ENCODE data around the gene AK3. TPM values are rescaled to one million over a fixed set of nuclear protein-coding genes. Genes with fewer than 3 reads are reported as not detected.

The AK3 gene
- total and polyA plus RNA-seq, 4 donors: 39.4 to 56.1 (median 51.7) TPM

GRCh38 chr9:4741365-4742089 lies 525 bp upstream of the AK3 start:
- no peaks in the 10 kb centered on the region for H3K36me3 ChIP-seq (ENCODE audit: control insufficient read depth in 1 of 2, insufficient read depth in 2 of 2, low read length in 1 of 2)
- 1 to 2% methylated on average over 39 to 54 of the region's 54 CpGs for WGBS, 2 donors
- intact Hi-C loops (cut with DNase I): loop anchor here in 1 of 2 donors (10.0 kb wide), 2 partner anchors 67 to 137 kb away; partner anchors contain the start of gene CDC37L1
- no peaks in the 10 kb centered on the region for H3K27me3 ChIP-seq (ENCODE audit: control insufficient read depth in 1 of 2, insufficient read depth in 2 of 2, low read length in 1 of 2)
- H3K27ac ChIP-seq (ENCODE audit: low read depth in 1 of 2, low read length in 2 of 2): peak overlapping the region; percentile 24 to 73
- peak overlapping the region; percentile 45 to 60 for H3K4me3 ChIP-seq (ENCODE audit: low read length in 2 of 2)
- no peaks in the 10 kb centered on the region for H3K9me3 ChIP-seq (ENCODE audit: control insufficient read depth, low read length)
- peaks cover 0 to 2% of the 10 kb centered on the region in 2 donors for H3K4me1 ChIP-seq (ENCODE audit: control insufficient read depth in 1 of 2, insufficient read depth in 2 of 2, low read length in 2 of 2)
- DNase-seq: peak; percentile 55 to 80
- peak; percentile 66 for ATAC-seq (ENCODE audit: low FRiP score)

GRCh38 chr9:4740388-4740637 lies 689 bp downstream of the AK3 start:
- WGBS, 2 donors: 0% methylated on average over 4 of the region's 4 CpGs
- Histone ChIP-seq H3K4me3 (ENCODE audit: low read length in 2 of 2) (peak overlapping the region; percentile 45 to 60), H3K36me3 (ENCODE audit: control insufficient read depth in 1 of 2, insufficient read depth in 2 of 2, low read length in 1 of 2) (no peaks in the 10 kb centered on the region), H3K4me1 (ENCODE audit: control insufficient read depth in 1 of 2, insufficient read depth in 2 of 2, low read length in 2 of 2) (peaks cover 0 to 2% of the 10 kb centered on the region in 2 donors), H3K9me3 (ENCODE audit: control insufficient read depth, low read length) (no peaks in the 10 kb centered on the region), H3K27ac (ENCODE audit: low read depth in 1 of 2, low read length in 2 of 2) (peak overlapping the region in 1 of 2 donors; percentile 38), H3K27me3 (ENCODE audit: control insufficient read depth in 1 of 2, insufficient read depth in 2 of 2, low read length in 1 of 2) (no peaks in the 10 kb centered on the region)
- intact Hi-C loops (cut with DNase I): loop anchor here in 1 of 2 donors (10.0 kb wide), 2 partner anchors 66 to 136 kb away; partner anchors contain the start of gene CDC37L1
- ATAC-seq (ENCODE audit: low FRiP score): no peak
- DNase-seq: no peak

- intact Hi-C loops (cut with DNase I): loop anchor here in 1 of 2 donors (10.0 kb wide), 2 partner anchors 65 to 135 kb away; partner anchors contain the start of gene CDC37L1
- no peaks in the 10 kb centered on the region for H3K27me3 ChIP-seq (ENCODE audit: control insufficient read depth in 1 of 2, insufficient read depth in 2 of 2, low read length in 1 of 2)
- no peaks in the 10 kb centered on the region for H3K9me3 ChIP-seq (ENCODE audit: control insufficient read depth, low read length)
- no peaks in the 10 kb centered on the region for H3K36me3 ChIP-seq (ENCODE audit: control insufficient read depth in 1 of 2, insufficient read depth in 2 of 2, low read length in 1 of 2)
- DNase-seq (no peak), ATAC-seq (ENCODE audit: low FRiP score) (no peak)
- H3K4me3 ChIP-seq (ENCODE audit: low read length in 2 of 2): peak overlapping the region; percentile 45 to 60
- 50 to 51% methylated on average over 26 of the region's 26 CpGs for WGBS, 2 donors
- H3K27ac ChIP-seq (ENCODE audit: low read depth in 1 of 2, low read length in 2 of 2): no peak overlapping the region
- peaks cover 0 to 2% of the 10 kb centered on the region in 2 donors for H3K4me1 ChIP-seq (ENCODE audit: control insufficient read depth in 1 of 2, insufficient read depth in 2 of 2, low read length in 2 of 2)
These were observed 1.2 kb downstream of the AK3 start for GRCh38 chr9:4739587-4740387.

GRCh38 chr9:4738866-4739586 lies 2.0 kb downstream of the AK3 start:
- ATAC-seq (ENCODE audit: low FRiP score) (no peak), DNase-seq (no peak)
- H3K27me3 ChIP-seq (ENCODE audit: control insufficient read depth in 1 of 2, insufficient read depth in 2 of 2, low read length in 1 of 2): no peaks in the 10 kb centered on the region
- peaks cover 0 to 2% of the 10 kb centered on the region in 2 donors for H3K4me1 ChIP-seq (ENCODE audit: control insufficient read depth in 1 of 2, insufficient read depth in 2 of 2, low read length in 2 of 2)
- intact Hi-C loops (cut with DNase I): no loop called here
- no peak overlapping the region for H3K4me3 ChIP-seq (ENCODE audit: low read length in 2 of 2)
- WGBS, 2 donors: 92 to 96% methylated on average over 19 of the region's 19 CpGs
- H3K36me3 ChIP-seq (ENCODE audit: control insufficient read depth in 1 of 2, insufficient read depth in 2 of 2, low read length in 1 of 2): no peaks in the 10 kb centered on the region
- H3K27ac ChIP-seq (ENCODE audit: low read depth in 1 of 2, low read length in 2 of 2): no peak overlapping the region
- no peaks in the 10 kb centered on the region for H3K9me3 ChIP-seq (ENCODE audit: control insufficient read depth, low read length)

- Histone ChIP-seq H3K36me3 (ENCODE audit: control insufficient read depth in 1 of 2, insufficient read depth in 2 of 2, low read length in 1 of 2) (no peaks in the 10 kb centered on the region), H3K27ac (ENCODE audit: low read depth in 1 of 2, low read length in 2 of 2) (no peak overlapping the region), H3K9me3 (ENCODE audit: control insufficient read depth, low read length) (no peaks in the 10 kb centered on the region), H3K4me1 (ENCODE audit: control insufficient read depth in 1 of 2, insufficient read depth in 2 of 2, low read length in 2 of 2) (peaks cover 0 to 2% of the 10 kb centered on the region in 2 donors), H3K27me3 (ENCODE audit: control insufficient read depth in 1 of 2, insufficient read depth in 2 of 2, low read length in 1 of 2) (no peaks in the 10 kb centered on the region), H3K4me3 (ENCODE audit: low read length in 2 of 2) (no peak overlapping the region)
- ATAC-seq (ENCODE audit: low FRiP score): no peak
- intact Hi-C loops (cut with DNase I): no loop called here
- no peak for DNase-seq
- 92 to 97% methylated on average over 2 of the region's 2 CpGs for WGBS, 2 donors
These were observed 6.9 kb downstream of the AK3 start for GRCh38 chr9:4734150-4734549.

- ATAC-seq (ENCODE audit: low FRiP score): no peak
- Histone ChIP-seq H3K4me1 (ENCODE audit: control insufficient read depth in 1 of 2, insufficient read depth in 2 of 2, low read length in 2 of 2) (no peaks in the 10 kb centered on the region), H3K27ac (ENCODE audit: low read depth in 1 of 2, low read length in 2 of 2) (no peak overlapping the region), H3K27me3 (ENCODE audit: control insufficient read depth in 1 of 2, insufficient read depth in 2 of 2, low read length in 1 of 2) (no peaks in the 10 kb centered on the region), H3K4me3 (ENCODE audit: low read length in 2 of 2) (no peak overlapping the region), H3K36me3 (ENCODE audit: control insufficient read depth in 1 of 2, insufficient read depth in 2 of 2, low read length in 1 of 2) (no peaks in the 10 kb centered on the region), H3K9me3 (ENCODE audit: control insufficient read depth, low read length) (no peaks in the 10 kb centered on the region)
- DNase-seq: no peak
- intact Hi-C loops (cut with DNase I): no loop called here
- WGBS, 2 donors: 98 to 100% methylated on average over 1 of the region's 1 CpG
These were observed 8.1 kb downstream of the AK3 start for GRCh38 chr9:4732890-4733289.

- H3K27me3 ChIP-seq (ENCODE audit: control insufficient read depth in 1 of 2, insufficient read depth in 2 of 2, low read length in 1 of 2): no peaks in the 10 kb centered on the region
- ATAC-seq (ENCODE audit: low FRiP score) (no peak), DNase-seq (no peak)
- no peaks in the 10 kb centered on the region for H3K36me3 ChIP-seq (ENCODE audit: control insufficient read depth in 1 of 2, insufficient read depth in 2 of 2, low read length in 1 of 2)
- intact Hi-C loops (cut with DNase I): no loop called here
- 60 to 72% methylated on average over 1 of the region's 1 CpG for WGBS, 2 donors
- no peak overlapping the region for H3K4me3 ChIP-seq (ENCODE audit: low read length in 2 of 2)
- no peak overlapping the region for H3K27ac ChIP-seq (ENCODE audit: low read depth in 1 of 2, low read length in 2 of 2)
- H3K4me1 ChIP-seq (ENCODE audit: control insufficient read depth in 1 of 2, insufficient read depth in 2 of 2, low read length in 2 of 2): no peaks in the 10 kb centered on the region
- no peaks in the 10 kb centered on the region for H3K9me3 ChIP-seq (ENCODE audit: control insufficient read depth, low read length)
These were observed 13.4 kb downstream of the AK3 start for GRCh38 chr9:4727593-4727992.

- Histone ChIP-seq H3K27ac (ENCODE audit: low read depth in 1 of 2, low read length in 2 of 2) (no peak overlapping the region), H3K4me1 (ENCODE audit: control insufficient read depth in 1 of 2, insufficient read depth in 2 of 2, low read length in 2 of 2) (no peaks in the 10 kb centered on the region), H3K36me3 (ENCODE audit: control insufficient read depth in 1 of 2, insufficient read depth in 2 of 2, low read length in 1 of 2) (peaks cover 0 to 4% of the 10 kb centered on the region in 2 donors), H3K4me3 (ENCODE audit: low read length in 2 of 2) (no peak overlapping the region), H3K9me3 (ENCODE audit: control insufficient read depth, low read length) (no peaks in the 10 kb centered on the region), H3K27me3 (ENCODE audit: control insufficient read depth in 1 of 2, insufficient read depth in 2 of 2, low read length in 1 of 2) (no peaks in the 10 kb centered on the region)
- 83 to 86% methylated on average over 7 of the region's 7 CpGs for WGBS, 2 donors
- intact Hi-C loops (cut with DNase I): no loop called here
- no peak for DNase-seq
- no peak for ATAC-seq (ENCODE audit: low FRiP score)
These were observed 15.1 kb downstream of the AK3 start for GRCh38 chr9:4725706-4726442.

All from aorta (tissue), 5 donors.